IMR-90 (cell line): Measurements from ENCODE around the gene RNFT2. TPM values are rescaled to one million over a fixed set of nuclear protein-coding genes. Genes with fewer than 3 reads are reported as not detected.

ENCODE experiments used
- ATAC-seq: fragments of 200-7000 bp; cut with Tn5 transposase; 2 replicates; pipeline ENCODE4 v1.9.1; 2020; ENCODE audit warnings: low read depth, mild to moderate bottlenecking, moderate library complexity
- BruUV-seq: library from RNA; stranded (reverse); fragments of 400-500 nt; replicated peaks from 2 replicates; lab custom pipeline; 2021; lab: Mats Ljungman, UMichigan
- CTCF ChIA-PET: fragments of 300-600 bp; formaldehyde crosslinking; extraction: SDS; loops from one replicate; lab custom pipeline; 2021; ENCODE audit warnings: antibody characterized with exemption; lab: Yijun Ruan, JAX
- POLR2A ChIA-PET: fragments of 300-600 bp; sonication (Branson Sonifier 250); formaldehyde crosslinking; loops from one replicate; lab custom pipeline; 2022; ENCODE audit warnings: antibody characterized with exemption; ENCODE audit not compliant: unreplicated experiment; lab: Charles Lee
- DNase-seq: peaks from one replicate; pipeline ENCODE4 v3.0.0; 2013
- H2AFZ ChIP-seq: replicated peaks from 2 replicates; pipeline ENCODE3; 2013; ENCODE audit warnings: low read length, mild to moderate bottlenecking; ENCODE audit not compliant: poor library complexity
- H2AK5ac ChIP-seq: 2 replicates; pipeline ENCODE4 v1.6.1; 2013; ENCODE audit warnings: low read depth, low read length, inconsistent platforms
- H2AK9ac ChIP-seq: replicated peaks from 2 replicates; pipeline ENCODE3; 2013; ENCODE audit warnings: mild to moderate bottlenecking, low read depth, low read length, moderate library complexity; ENCODE audit not compliant: poor library complexity
- H2BK120ac ChIP-seq: 2 replicates; pipeline ENCODE4 v1.6.1; 2013; ENCODE audit warnings: low read depth, low read length, inconsistent platforms
- H2BK15ac ChIP-seq: 3 replicates; pipeline ENCODE4 v1.6.1; 2013; ENCODE audit warnings: low read depth, low read length, inconsistent platforms
- H2BK20ac ChIP-seq: 2 replicates; pipeline ENCODE4 v1.6.1; 2013; ENCODE audit warnings: low read depth, mild to moderate bottlenecking, inconsistent platforms, low read length, moderate library complexity
- H2BK5ac ChIP-seq: 2 replicates; pipeline ENCODE4 v1.6.1; 2013; ENCODE audit warnings: mild to moderate bottlenecking, low read depth, low read length, inconsistent platforms; ENCODE audit not compliant: poor library complexity, severe bottlenecking
- H3K14ac ChIP-seq: replicated peaks from 2 replicates; pipeline ENCODE4 v1.6.1; 2013; ENCODE audit warnings: low read depth, low read length, inconsistent platforms
- H3K18ac ChIP-seq: 2 replicates; pipeline ENCODE4 v1.6.1; 2013; ENCODE audit warnings: low read depth, low read length, control low read depth
- H3K23ac ChIP-seq: 2 replicates; pipeline ENCODE4 v1.6.1; 2013; ENCODE audit warnings: low read depth, low read length, inconsistent platforms
- H3K27ac ChIP-seq: 2 replicates; pipeline ENCODE4 v1.5.1; 2013; ENCODE audit warnings: mild to moderate bottlenecking, control low read depth, low read length; ENCODE audit not compliant: insufficient read depth
- H3K27me3 ChIP-seq: 2 replicates; pipeline ENCODE4 v1.6.1; 2013; ENCODE audit warnings: low read length; ENCODE audit not compliant: control insufficient read depth, insufficient read depth
- H3K36me3 ChIP-seq: 2 replicates; pipeline ENCODE4 v1.6.1; 2013; ENCODE audit warnings: low read length, mixed read lengths; ENCODE audit not compliant: control insufficient read depth, insufficient read depth
- H3K4ac ChIP-seq: 2 replicates; pipeline ENCODE4 v1.6.1; 2013; ENCODE audit warnings: low read depth, low read length, inconsistent platforms
- H3K4me1 ChIP-seq: 2 replicates; pipeline ENCODE4 v1.6.1; 2013; ENCODE audit warnings: low read length, mixed read lengths; ENCODE audit not compliant: control insufficient read depth, insufficient read depth
- H3K4me2 ChIP-seq: 2 replicates; pipeline ENCODE4 v1.6.1; 2013; ENCODE audit warnings: low read depth, mild to moderate bottlenecking, control low read depth, low read length, moderate library complexity
- H3K4me3 ChIP-seq: 2 replicates; pipeline ENCODE4 v1.5.1; 2013; ENCODE audit warnings: low read depth, mild to moderate bottlenecking, control low read depth, low read length, moderate library complexity; ENCODE audit not compliant: insufficient read depth
- H3K56ac ChIP-seq: 2 replicates; pipeline ENCODE4 v1.6.1; 2013; ENCODE audit warnings: low read length, inconsistent platforms; ENCODE audit not compliant: insufficient read depth; ENCODE audit errors: extremely low read depth
- H3K79me1 ChIP-seq, 2 experiments: 2 replicates each; pipeline ENCODE4 v1.6.1; 2013; ENCODE audit warnings: low read length in 2 of 2, inconsistent platforms in 1 of 2, low read depth in 1 of 2
- H3K9ac ChIP-seq: 2 replicates; pipeline ENCODE4 v1.6.1; 2013; ENCODE audit warnings: low read depth, low read length, control low read depth
- H3K9me1 ChIP-seq: 2 replicates; pipeline ENCODE4 v1.6.1; 2013; ENCODE audit warnings: low read length, inconsistent platforms; ENCODE audit not compliant: insufficient read depth
- H3K9me3 ChIP-seq: 2 replicates; pipeline ENCODE4 v1.6.1; 2013; ENCODE audit warnings: low read length; ENCODE audit not compliant: control insufficient read depth, insufficient read depth
- H4K20me1 ChIP-seq: 2 replicates; pipeline ENCODE4 v1.6.1; 2013; ENCODE audit warnings: low read length, inconsistent platforms; ENCODE audit not compliant: insufficient read depth
- H4K5ac ChIP-seq: 2 replicates; pipeline ENCODE4 v1.6.1; 2013; ENCODE audit warnings: mild to moderate bottlenecking, low read depth, low read length, control low read depth
- H4K8ac ChIP-seq, 2 experiments: 2 replicates each; pipeline ENCODE4 v1.6.1; 2013; ENCODE audit warnings: low read depth in 2 of 2, low read length in 2 of 2, control low read depth in 1 of 2, inconsistent platforms in 1 of 2
- H4K91ac ChIP-seq: 2 replicates; pipeline ENCODE4 v1.6.1; 2013; ENCODE audit warnings: low read depth, low read length, inconsistent platforms; ENCODE audit not compliant: insufficient read depth
- BHLHE40 ChIP-seq: fragments of 150-350 bp; IDR thresholded peaks from 2 replicates; pipeline ENCODE4 v1.6.1; 2016; ENCODE audit warnings: mild to moderate bottlenecking, low read depth, low read length
- CEBPB ChIP-seq: IDR thresholded peaks from 2 replicates; pipeline ENCODE4 v1.6.1; 2012; ENCODE audit warnings: low read depth, low read length, improper control_type of control experiment
- CHD1 ChIP-seq: IDR thresholded peaks from 2 replicates; pipeline ENCODE4 v1.6.1; 2012; ENCODE audit warnings: low read depth, low read length, improper control_type of control experiment
- FOS ChIP-seq: fragments of 150-350 bp; IDR thresholded peaks from 2 replicates; pipeline ENCODE4 v1.6.1; 2016; ENCODE audit warnings: low read depth, low read length
- MAFK ChIP-seq: IDR thresholded peaks from 2 replicates; pipeline ENCODE4 v1.6.1; 2012; ENCODE audit warnings: low read depth, low read length, improper control_type of control experiment
- MAZ ChIP-seq: IDR thresholded peaks from 2 replicates; pipeline ENCODE4 v1.6.1; 2012; ENCODE audit warnings: low read depth, mild to moderate bottlenecking, low read length, improper control_type of control experiment, moderate library complexity, borderline replicate concordance
- MXI1 ChIP-seq: IDR thresholded peaks from 2 replicates; pipeline ENCODE4 v1.6.1; 2012; ENCODE audit warnings: low read depth, mild to moderate bottlenecking, low read length, moderate library complexity, borderline replicate concordance
- NFE2L2 ChIP-seq: fragments of 150-350 bp; IDR thresholded peaks from 2 replicates; pipeline ENCODE4 v1.6.1; 2016; ENCODE audit warnings: low read depth, mild to moderate bottlenecking, low read length
- POLR2A ChIP-seq: IDR thresholded peaks from 2 replicates; pipeline ENCODE4 v1.6.1; 2012; ENCODE audit warnings: mild to moderate bottlenecking, low read depth, low read length
- RAD21 ChIP-seq: IDR thresholded peaks from 2 replicates; pipeline ENCODE4 v1.6.1; 2012; ENCODE audit warnings: low read length, improper control_type of control experiment
- RCOR1 ChIP-seq: IDR thresholded peaks from 2 replicates; pipeline ENCODE4 v1.6.1; 2012; ENCODE audit warnings: mild to moderate bottlenecking, low read length, improper control_type of control experiment; ENCODE audit not compliant: insufficient replicate concordance
- RFX5 ChIP-seq: IDR thresholded peaks from 2 replicates; pipeline ENCODE4 v1.8.0; 2012; ENCODE audit warnings: low read depth, mild to moderate bottlenecking, low read length, moderate library complexity
- SMC3 ChIP-seq: fragments of 150-350 bp; IDR thresholded peaks from 2 replicates; pipeline ENCODE4 v1.6.1; 2016; ENCODE audit warnings: low read depth, mild to moderate bottlenecking, antibody characterized with exemption, low read length, moderate library complexity
- WGBS, 2 experiments: methylation state at CpG; one replicate each; pipeline versions ENCODE4 v1.1.5 to v1.1.7; 2013; ENCODE audit warnings: missing lambda C conversion rate in 2 of 2; ENCODE audit not compliant: insufficient read length in 1 of 2; ENCODE audit errors: extremely low coverage in 2 of 2; 5-methylcytosine and 5-hydroxymethylcytosine counted together
- dilution Hi-C: fragments of 300-500 bp; cut with HindIII; formaldehyde crosslinking; loops from one replicate; pipeline ENCODE4 v1.14.3; 2018; ENCODE audit warnings: low sequenced_read_pairs; ENCODE audit not compliant: unreplicated experiment
- in situ Hi-C: fragments of 300-500 bp; cut with MboI; formaldehyde crosslinking; loops from 3 replicates; pipeline ENCODE4 v1.14.3; 2019; ENCODE audit warnings: low sequenced_read_pairs, inconsistent platforms, mixed read lengths
- intact Hi-C: fragments of 100-400 bp; cut with micrococcal nuclease; formaldehyde crosslinking; loops from 2 replicates; pipeline ENCODE4 v1.10.0; 2022
- polyA plus RNA-seq, 3 experiments: library from polyadenylated mRNA; depleted of rRNA; stranded (reverse); fragments of >200 nt; gene quantifications; 2 replicates each; pipeline ENCODE4 v1.2.3, GENCODE V29; 2012; ENCODE audit warnings: low replicate concordance in 1 of 3
- total RNA-seq: library from RNA; depleted of rRNA; stranded (reverse); fragments of >200 nt; gene quantifications from 2 replicates; pipeline ENCODE4 v1.2.3, GENCODE V29; 2012
- TF ChIP-seq, protein P1 (sequence below): fragments of 150-350 bp; IDR thresholded peaks from 2 replicates; pipeline ENCODE4 v1.6.1; 2016; ENCODE audit warnings: low read depth, mild to moderate bottlenecking, low read length, moderate library complexity, borderline replicate concordance
- TF ChIP-seq, protein P2 (sequence below): conservative IDR thresholded peaks from 2 replicates; pipeline ENCODE4 v1.5.1; 2012; ENCODE audit warnings: mild to moderate bottlenecking, low read depth, low read length, improper control_type of control experiment
- TF ChIP-seq, protein P3 (sequence below): fragments of 150-350 bp; IDR thresholded peaks from 2 replicates; pipeline ENCODE4 v1.6.1; 2017; ENCODE audit warnings: mild to moderate bottlenecking, antibody characterized with exemption, low read length, low read depth

RNFT2 gene
- total and polyA plus RNA-seq, 2 of the 4 experiments (the other 2 are of a cell fraction) = 1.6 to 2.3 TPM

DNA sequence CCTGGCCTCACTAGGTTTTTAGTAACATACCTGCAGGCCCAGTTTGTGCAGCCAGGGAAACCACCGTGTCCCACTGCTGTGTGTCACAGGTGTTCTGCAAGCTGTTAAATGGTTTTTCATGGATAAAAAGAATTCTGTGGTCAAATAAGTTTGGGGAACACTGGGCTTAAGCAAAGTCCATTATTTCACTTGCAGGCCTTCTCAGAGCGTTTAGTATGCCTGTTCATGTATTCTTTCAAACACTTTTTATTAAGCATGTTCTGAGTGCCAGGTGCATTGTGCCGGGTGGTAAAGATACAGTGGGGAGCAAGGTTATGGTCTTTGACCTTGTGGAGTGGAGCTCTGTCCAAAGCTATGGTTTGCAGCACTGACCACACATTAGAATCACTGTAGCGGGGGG is 7.4 kb downstream of the RNFT2 start:
- Histone ChIP-seq H2BK120ac (no peak overlapping the region), H3K27ac (no peak overlapping the region), H4K5ac (no peak overlapping the region), H2BK5ac (no peak overlapping the region), H4K8ac (no peak overlapping the region), H3K27me3 (no peaks in the 10 kb centered on the region), H3K4me2 (no peak overlapping the region), H3K14ac (no peak overlapping the region), H3K18ac (no peak overlapping the region), H3K79me1 (no peaks in the 10 kb centered on the region), H3K23ac (no peak overlapping the region), H3K56ac (no peak overlapping the region), H3K9ac (no peak overlapping the region), H2AK9ac (no peak overlapping the region), H2AK5ac (no peak overlapping the region), H3K4me1 (no peaks in the 10 kb centered on the region), H3K9me1 (no peaks in the 10 kb centered on the region), H3K9me3 (no peaks in the 10 kb centered on the region), H3K4ac (no peak overlapping the region), H3K36me3 (no peaks in the 10 kb centered on the region), H2BK15ac (no peak overlapping the region), H4K20me1 (no peaks in the 10 kb centered on the region), H2AFZ (no peak overlapping the region), H2BK20ac (no peak overlapping the region), H3K4me3 (no peak overlapping the region), H4K91ac (no peak overlapping the region)
- DNase-seq = no peak
- ATAC-seq = no peak
- intact Hi-C loops = no loop called here
- dilution Hi-C loops = no loop called here
- 100% methylated on average over 1 of the region's 4 CpGs; no CpG with 5 or more reads in 1 of the 2 experiments for WGBS, 2 experiments
- CTCF ChIA-PET = interaction anchor here (1.4 kb wide), 1 partner anchor 18 kb away, joined by 4 read pairs; no protein-coding TSS in a partner anchor
- in situ Hi-C loops = no loop called here
- TF ChIP-seq CHD1 (no peak), MAZ (no peak), FOS (no peak), RFX5 (no peak), NFE2L2 (no peak), RAD21 (no peak), BHLHE40 (no peak), RCOR1 (no peak), CEBPB (no peak), POLR2A (no peak), MXI1 (no peak), MAFK (no peak), SMC3 (no peak)
- TF ChIP-seq, protein P1, sequence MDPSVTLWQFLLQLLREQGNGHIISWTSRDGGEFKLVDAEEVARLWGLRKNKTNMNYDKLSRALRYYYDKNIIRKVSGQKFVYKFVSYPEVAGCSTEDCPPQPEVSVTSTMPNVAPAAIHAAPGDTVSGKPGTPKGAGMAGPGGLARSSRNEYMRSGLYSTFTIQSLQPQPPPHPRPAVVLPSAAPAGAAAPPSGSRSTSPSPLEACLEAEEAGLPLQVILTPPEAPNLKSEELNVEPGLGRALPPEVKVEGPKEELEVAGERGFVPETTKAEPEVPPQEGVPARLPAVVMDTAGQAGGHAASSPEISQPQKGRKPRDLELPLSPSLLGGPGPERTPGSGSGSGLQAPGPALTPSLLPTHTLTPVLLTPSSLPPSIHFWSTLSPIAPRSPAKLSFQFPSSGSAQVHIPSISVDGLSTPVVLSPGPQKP = no peak
- TF ChIP-seq, protein P2, sequence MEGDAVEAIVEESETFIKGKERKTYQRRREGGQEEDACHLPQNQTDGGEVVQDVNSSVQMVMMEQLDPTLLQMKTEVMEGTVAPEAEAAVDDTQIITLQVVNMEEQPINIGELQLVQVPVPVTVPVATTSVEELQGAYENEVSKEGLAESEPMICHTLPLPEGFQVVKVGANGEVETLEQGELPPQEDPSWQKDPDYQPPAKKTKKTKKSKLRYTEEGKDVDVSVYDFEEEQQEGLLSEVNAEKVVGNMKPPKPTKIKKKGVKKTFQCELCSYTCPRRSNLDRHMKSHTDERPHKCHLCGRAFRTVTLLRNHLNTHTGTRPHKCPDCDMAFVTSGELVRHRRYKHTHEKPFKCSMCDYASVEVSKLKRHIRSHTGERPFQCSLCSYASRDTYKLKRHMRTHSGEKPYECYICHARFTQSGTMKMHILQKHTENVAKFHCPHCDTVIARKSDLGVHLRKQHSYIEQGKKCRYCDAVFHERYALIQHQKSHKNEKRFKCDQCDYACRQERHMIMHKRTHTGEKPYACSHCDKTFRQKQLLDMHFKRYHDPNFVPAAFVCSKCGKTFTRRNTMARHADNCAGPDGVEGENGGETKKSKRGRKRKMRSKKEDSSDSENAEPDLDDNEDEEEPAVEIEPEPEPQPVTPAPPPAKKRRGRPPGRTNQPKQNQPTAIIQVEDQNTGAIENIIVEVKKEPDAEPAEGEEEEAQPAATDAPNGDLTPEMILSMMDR = no peak
- TF ChIP-seq, protein P3, sequence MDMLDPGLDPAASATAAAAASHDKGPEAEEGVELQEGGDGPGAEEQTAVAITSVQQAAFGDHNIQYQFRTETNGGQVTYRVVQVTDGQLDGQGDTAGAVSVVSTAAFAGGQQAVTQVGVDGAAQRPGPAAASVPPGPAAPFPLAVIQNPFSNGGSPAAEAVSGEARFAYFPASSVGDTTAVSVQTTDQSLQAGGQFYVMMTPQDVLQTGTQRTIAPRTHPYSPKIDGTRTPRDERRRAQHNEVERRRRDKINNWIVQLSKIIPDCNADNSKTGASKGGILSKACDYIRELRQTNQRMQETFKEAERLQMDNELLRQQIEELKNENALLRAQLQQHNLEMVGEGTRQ = no peak
- POLR2A ChIA-PET = no interaction called here
- BruUV-seq = no TSS peak
